Esophagus squamous epithelium (tissue), 5 donors: ENCODE data around the gene ACACA. TPM values are rescaled to one million over a fixed set of nuclear protein-coding genes. Genes with fewer than 3 reads are reported as not detected.

Experiments used
- DNase-seq: peaks from one replicate; lab custom pipeline; 2025; lab: John Stamatoyannopoulos, UW
- H3K27ac ChIP-seq, 4 donors: fragments of 200-600 bp; sonication (generic); one replicate each; pipeline ENCODE4 v1.5.1; 2016 to 2019; ENCODE audit warnings: mild to moderate bottlenecking in 1 of 4
- H3K27me3 ChIP-seq, 4 donors: fragments of 200-600 bp; sonication (generic); 1 replicate in 3 of 4; 2 replicates in 1 of 4; pipeline versions ENCODE4 v1.5.1 to v1.6.0; 2017 to 2021; ENCODE audit warnings: antibody characterized with exemption in 1 of 4
- H3K36me3 ChIP-seq, 3 donors: fragments of 200-600 bp; sonication (generic); one replicate each; pipeline ENCODE4 v1.5.1; 2016 to 2019
- H3K4me1 ChIP-seq, 3 donors: fragments of 200-600 bp; sonication (generic); one replicate each; pipeline ENCODE4 v1.5.1; 2017 to 2019
- H3K4me3 ChIP-seq, 4 donors: fragments of 200-600 bp; sonication (generic); 1 replicate in 3 of 4; 2 replicates in 1 of 4; pipeline ENCODE4 v1.5.1; 2016 to 2019; ENCODE audit warnings: mild to moderate bottlenecking in 2 of 4, moderate library complexity in 1 of 4
- H3K9me3 ChIP-seq, 3 donors: fragments of 200-600 bp; sonication (generic); one replicate each; pipeline ENCODE4 v1.5.1; 2016 to 2019
- POLR2A ChIP-seq, 4 donors: fragments of 450-650 bp; IDR thresholded peaks; one replicate each; pipeline ENCODE4 v1.6.1; 2017; ENCODE audit warnings: antibody characterized with exemption in 4 of 4, mild to moderate bottlenecking in 4 of 4, moderate library complexity in 3 of 4
- WGBS, 2 donors: methylation state at CpG; one replicate each; pipeline ENCODE4 v1.1.5; 2018; 5-methylcytosine and 5-hydroxymethylcytosine counted together
- intact Hi-C: fragments of 100-400 bp; cut with DNase I; formaldehyde crosslinking; loops from one replicate; pipeline ENCODE4 v1.15.0; 2022
- total RNA-seq, 4 donors: library from RNA; depleted of rRNA; stranded (reverse); fragments of >200 nt; gene quantifications; one replicate each; pipeline ENCODE4 v1.1.0, GENCODE V29; 2016
- TF ChIP-seq, protein P1 (sequence below), 6 experiments: fragments of 450-650 bp in 4 of 6; fragments of 200-600 bp in 2 of 6; sonication (generic) in 2 of 6; IDR thresholded peaks; one replicate each; pipeline ENCODE4 v1.5.1; 2016 to 2019; ENCODE audit warnings: antibody characterized with exemption in 6 of 6, mild to moderate bottlenecking in 4 of 6, moderate library complexity in 4 of 6
- donor health status: DM: yes; HTN: yes; CAD: no.

Gene ACACA
- total RNA-seq, 4 donors from 2014 or later = 34.5 to 81.0 (median 55.8) TPM

DNA sequence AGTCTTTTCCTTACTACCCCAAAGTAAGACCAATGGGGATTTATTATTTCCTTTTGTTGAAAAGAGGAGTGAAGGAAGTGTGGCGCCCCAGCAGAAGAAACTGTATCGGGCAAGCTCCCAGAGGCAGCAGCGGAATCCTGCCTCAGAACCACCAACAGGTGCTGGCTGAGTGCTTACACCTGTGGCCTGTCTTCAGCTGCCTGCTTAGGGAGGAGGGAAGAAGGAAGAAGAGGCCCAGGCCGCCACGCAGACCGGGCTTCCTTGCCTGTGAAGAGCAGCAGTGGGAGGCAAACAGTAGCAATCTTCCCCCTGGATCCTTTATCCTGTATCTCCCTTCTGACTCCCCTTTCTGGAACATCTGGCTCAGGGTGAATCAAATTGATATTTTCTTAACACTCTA, 323.2 kb downstream of the ACACA start:
- Histone ChIP-seq H3K4me3 (no peak overlapping the region), H3K36me3 (peaks cover 8 to 38% (median 15%) of the 10 kb centered on the region in 3 donors), H3K27me3 (no peaks in the 10 kb centered on the region), H3K9me3 (peaks cover 0 to 9% (median 0%) of the 10 kb centered on the region in 3 donors), H3K27ac (no peak overlapping the region), H3K4me1 (peaks cover 0 to 3% (median 2%) of the 10 kb centered on the region in 3 donors)
- WGBS, 2 donors = 71 to 84% methylated on average over 6 of the region's 6 CpGs
- no peak for TF ChIP-seq POLR2A (IDR thresholded peaks at IDR 0.05)
- TF ChIP-seq, protein P1, sequence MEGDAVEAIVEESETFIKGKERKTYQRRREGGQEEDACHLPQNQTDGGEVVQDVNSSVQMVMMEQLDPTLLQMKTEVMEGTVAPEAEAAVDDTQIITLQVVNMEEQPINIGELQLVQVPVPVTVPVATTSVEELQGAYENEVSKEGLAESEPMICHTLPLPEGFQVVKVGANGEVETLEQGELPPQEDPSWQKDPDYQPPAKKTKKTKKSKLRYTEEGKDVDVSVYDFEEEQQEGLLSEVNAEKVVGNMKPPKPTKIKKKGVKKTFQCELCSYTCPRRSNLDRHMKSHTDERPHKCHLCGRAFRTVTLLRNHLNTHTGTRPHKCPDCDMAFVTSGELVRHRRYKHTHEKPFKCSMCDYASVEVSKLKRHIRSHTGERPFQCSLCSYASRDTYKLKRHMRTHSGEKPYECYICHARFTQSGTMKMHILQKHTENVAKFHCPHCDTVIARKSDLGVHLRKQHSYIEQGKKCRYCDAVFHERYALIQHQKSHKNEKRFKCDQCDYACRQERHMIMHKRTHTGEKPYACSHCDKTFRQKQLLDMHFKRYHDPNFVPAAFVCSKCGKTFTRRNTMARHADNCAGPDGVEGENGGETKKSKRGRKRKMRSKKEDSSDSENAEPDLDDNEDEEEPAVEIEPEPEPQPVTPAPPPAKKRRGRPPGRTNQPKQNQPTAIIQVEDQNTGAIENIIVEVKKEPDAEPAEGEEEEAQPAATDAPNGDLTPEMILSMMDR (IDR thresholded peaks at IDR 0.05) = no peak
- intact Hi-C loops = no loop called here
- no peak for DNase-seq

DNA sequence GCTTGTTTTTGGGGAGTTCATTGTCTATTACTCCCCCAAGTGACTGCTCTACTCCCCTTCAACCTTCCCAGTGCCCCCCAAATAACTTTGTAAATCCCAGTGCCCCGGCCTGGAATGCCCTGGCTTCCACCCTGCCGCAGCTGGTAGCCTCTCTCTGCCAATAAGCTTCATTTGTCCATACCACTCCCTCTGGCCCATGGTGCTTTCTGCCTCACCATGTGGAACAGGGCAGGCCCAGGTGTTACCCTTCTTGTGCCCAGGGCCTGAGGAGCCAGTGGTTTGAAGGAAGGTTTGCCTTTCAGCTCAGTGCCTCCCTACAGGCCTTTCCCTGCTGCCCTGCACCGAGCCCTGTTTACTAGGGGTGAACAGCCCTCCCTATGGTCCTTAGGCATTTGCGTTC, 323.7 kb downstream of the ACACA start:
- intact Hi-C loops = no loop called here
- no peak overlapping the region for H3K27ac ChIP-seq
- no peak for DNase-seq
- H3K4me1 ChIP-seq = no peaks in the 10 kb centered on the region
- no peak overlapping the region for H3K4me3 ChIP-seq
- peaks cover 8 to 33% (median 11%) of the 10 kb centered on the region in 3 donors for H3K36me3 ChIP-seq
- peaks cover 0 to 9% (median 0%) of the 10 kb centered on the region in 3 donors for H3K9me3 ChIP-seq
- 80 to 84% methylated on average over 4 of the region's 4 CpGs for WGBS, 2 donors
- no peaks in the 10 kb centered on the region for H3K27me3 ChIP-seq
- TF ChIP-seq, protein P1 (IDR thresholded peaks at IDR 0.05) = no peak
- TF ChIP-seq POLR2A (IDR thresholded peaks at IDR 0.05) = no peak

DNA sequence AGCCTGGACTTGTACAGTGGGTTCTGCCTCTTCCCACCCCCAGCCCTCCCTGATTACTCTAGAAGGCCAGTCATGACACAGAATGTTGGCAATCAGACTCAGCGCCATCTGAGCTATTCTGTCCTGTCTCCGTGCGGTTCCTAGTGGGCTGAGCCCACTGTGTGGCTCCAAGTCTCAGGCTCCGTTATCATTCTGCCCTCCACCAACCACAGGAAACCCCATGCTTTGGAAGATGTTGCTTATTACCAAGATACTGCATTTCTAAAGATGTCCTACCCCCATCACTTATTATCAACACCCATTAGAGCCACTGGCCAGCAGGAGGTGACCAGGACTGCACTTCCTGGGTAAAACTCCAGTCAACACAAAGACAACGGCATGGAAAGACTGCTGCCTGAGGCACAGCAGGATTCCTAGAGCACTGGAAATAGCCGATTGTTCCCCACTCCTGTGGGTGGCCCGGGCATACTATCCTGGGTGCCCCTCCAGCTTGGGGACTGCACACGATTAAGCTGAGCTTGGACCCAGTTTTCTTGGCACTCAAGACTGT, 324.2 kb downstream of the ACACA start:
- no peaks in the 10 kb centered on the region for H3K27me3 ChIP-seq
- H3K4me1 ChIP-seq = no peaks in the 10 kb centered on the region
- H3K9me3 ChIP-seq = peaks cover 0 to 9% (median 0%) of the 10 kb centered on the region in 3 donors
- TF ChIP-seq, protein P1 (IDR thresholded peaks at IDR 0.05) = no peak
- no peak for TF ChIP-seq POLR2A (IDR thresholded peaks at IDR 0.05)
- no peak for DNase-seq
- intact Hi-C loops = no loop called here
- H3K4me3 ChIP-seq = no peak overlapping the region
- WGBS, 2 donors = 87 to 100% methylated on average over 1 to 8 of the region's 8 CpGs
- H3K27ac ChIP-seq = no peak overlapping the region
- peaks cover 8 to 27% (median 10%) of the 10 kb centered on the region in 3 donors for H3K36me3 ChIP-seq

DNA sequence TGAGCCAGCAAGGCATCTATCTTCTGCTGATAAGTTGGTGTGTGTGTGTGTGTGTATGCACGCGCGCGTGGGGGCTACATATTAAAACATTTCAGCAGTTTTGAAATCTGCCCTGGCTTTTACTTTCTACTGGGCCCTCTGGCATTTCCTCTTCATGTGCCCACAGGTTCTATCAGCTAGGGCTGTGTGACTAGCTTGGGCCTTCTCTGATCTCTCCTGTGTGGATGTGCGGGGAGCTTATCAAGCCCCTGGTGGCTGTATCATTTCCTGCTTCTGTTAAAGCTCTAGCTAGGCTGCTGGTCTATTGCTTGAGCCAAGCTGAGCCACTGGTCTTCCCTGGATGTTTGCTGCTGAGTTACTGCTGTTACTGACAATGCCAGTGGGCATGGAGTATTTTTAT, 325.3 kb downstream of the ACACA start:
- no peaks in the 10 kb centered on the region for H3K27me3 ChIP-seq
- intact Hi-C loops = no loop called here
- H3K4me1 ChIP-seq = no peaks in the 10 kb centered on the region
- TF ChIP-seq, protein P1 (IDR thresholded peaks at IDR 0.05) = no peak
- TF ChIP-seq POLR2A (IDR thresholded peaks at IDR 0.05) = no peak
- peaks cover 0 to 16% (median under 1%) of the 10 kb centered on the region in 3 donors for H3K36me3 ChIP-seq
- H3K4me3 ChIP-seq = no peak overlapping the region
- no peak overlapping the region for H3K27ac ChIP-seq
- no peak for DNase-seq
- peaks cover 0 to 9% (median 0%) of the 10 kb centered on the region in 3 donors for H3K9me3 ChIP-seq
- 67 to 84% methylated on average over 4 to 5 of the region's 5 CpGs for WGBS, 2 donors

DNA sequence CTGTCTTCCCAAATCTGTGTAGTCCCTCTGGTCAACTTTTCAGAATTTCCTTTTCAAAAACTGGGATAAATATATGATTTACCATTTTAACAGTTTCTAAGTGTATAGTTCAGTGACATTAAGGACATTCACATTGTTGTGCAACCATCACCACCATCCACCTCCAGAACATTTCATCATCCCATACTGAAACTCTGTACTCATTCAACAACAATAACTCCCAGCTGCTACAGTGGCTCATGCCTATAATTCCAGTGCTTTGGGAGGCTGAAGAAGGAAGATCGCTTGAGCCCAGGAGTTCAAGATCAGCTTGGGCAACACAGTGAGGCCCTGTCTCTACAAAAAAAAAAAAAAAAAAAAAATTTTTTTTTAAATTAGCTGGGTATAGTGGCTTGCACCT, 326.9 kb downstream of the ACACA start:
- Histone ChIP-seq H3K9me3 (peaks cover 0 to 9% (median 0%) of the 10 kb centered on the region in 3 donors), H3K27ac (no peak overlapping the region), H3K27me3 (no peaks in the 10 kb centered on the region), H3K36me3 (peaks cover 0 to under 1% (median 0%) of the 10 kb centered on the region in 3 donors), H3K4me1 (no peaks in the 10 kb centered on the region), H3K4me3 (no peak overlapping the region)
- no peak for DNase-seq
- TF ChIP-seq, protein P1 (IDR thresholded peaks at IDR 0.05) = no peak
- TF ChIP-seq POLR2A (IDR thresholded peaks at IDR 0.05) = no peak
- intact Hi-C loops = no loop called here
- WGBS, 2 donors = 89% methylated on average over 1 of the region's 1 CpG
